CD4-positive, alpha-beta T cell (primary cell): Measurements from ENCODE around the gene FNDC3B. TPM values are rescaled to one million over a fixed set of nuclear protein-coding genes. Genes with fewer than 3 reads are reported as not detected.

Experiments
- ATAC-seq: fragments of 200-7000 bp; cut with Tn5 transposase; one replicate; pipeline ENCODE4 v1.10.0; 2022; ENCODE audit warnings: mild to moderate bottlenecking; ENCODE audit not compliant: poor library complexity
- CTCF ChIA-PET: fragments of 350-600 bp; sonication (Branson Sonifier 250); formaldehyde crosslinking; loops from one replicate; lab custom pipeline; 2021; ENCODE audit warnings: antibody characterized with exemption, inconsistent platforms; lab: Charles Lee
- POLR2A ChIA-PET: fragments of 350-600 bp; sonication (Branson Sonifier 250); formaldehyde crosslinking; loops from one replicate; lab custom pipeline; 2021; ENCODE audit warnings: antibody characterized with exemption, inconsistent platforms; lab: Charles Lee
- DNase-seq, 14 experiments: peaks; one replicate each; pipeline ENCODE4 v3.0.0-alpha.2; 2013 to 2020; ENCODE audit warnings: mixed read lengths in 2 of 14
- H3K27ac ChIP-seq, 2 donors: one replicate each; pipeline versions ENCODE4 v1.5.1 to v1.7.0; 2013; ENCODE audit warnings: low read length in 2 of 2, low read depth in 1 of 2, mild to moderate bottlenecking in 1 of 2
- H3K27me3 ChIP-seq, 2 experiments: 1 replicate in 1 of 2; 2 replicates in 1 of 2; pipeline versions ENCODE4 v1.6.1 to v1.7.0; 2013; ENCODE audit warnings: low read length in 2 of 2, control low read depth in 1 of 2, mild to moderate bottlenecking in 1 of 2, moderate library complexity in 1 of 2; ENCODE audit not compliant: insufficient read depth in 2 of 2, control insufficient read depth in 1 of 2
- H3K36me3 ChIP-seq: one replicate; pipeline ENCODE4 v1.6.1; 2013; ENCODE audit warnings: low read length, control low read depth; ENCODE audit not compliant: insufficient read depth
- H3K4me1 ChIP-seq: one replicate; pipeline ENCODE4 v1.6.1; 2013; ENCODE audit warnings: low read length, control low read depth; ENCODE audit not compliant: insufficient read depth
- H3K4me3 ChIP-seq: one replicate; pipeline ENCODE4 v1.5.1; 2013; ENCODE audit warnings: mild to moderate bottlenecking, low read length, moderate library complexity
- H3K9me3 ChIP-seq, 2 experiments: 1 replicate in 1 of 2; 2 replicates in 1 of 2; pipeline versions ENCODE4 v1.6.1 to v1.7.0; 2013; ENCODE audit warnings: low read length in 2 of 2, mild to moderate bottlenecking in 2 of 2, control low read depth in 1 of 2, moderate library complexity in 1 of 2; ENCODE audit not compliant: control insufficient read depth in 1 of 2, insufficient read depth in 1 of 2
- H3K27ac Mint-ChIP-seq: one replicate; pipeline ENCODE4 v1.8.0; 2020; ENCODE audit warnings: mixed read lengths
- H3K27me3 Mint-ChIP-seq: one replicate; pipeline ENCODE4 v1.8.0; 2021; ENCODE audit warnings: mixed read lengths
- H3K36me3 Mint-ChIP-seq: one replicate; pipeline ENCODE4 v1.8.0; 2021; ENCODE audit warnings: low read depth, mixed read lengths
- H3K4me1 Mint-ChIP-seq: one replicate; pipeline ENCODE4 v1.8.0; 2021; ENCODE audit warnings: low read depth, mixed read lengths
- H3K4me3 Mint-ChIP-seq: one replicate; pipeline ENCODE4 v1.8.0; 2020; ENCODE audit warnings: mild to moderate bottlenecking, mixed read lengths
- H3K9me3 Mint-ChIP-seq: one replicate; pipeline ENCODE4 v1.8.0; 2020; ENCODE audit warnings: mixed read lengths
- intact Hi-C, 2 experiments: fragments of 100-400 bp; cut with DNase I in 1 of 2; cut with micrococcal nuclease in 1 of 2; formaldehyde crosslinking; loops; one replicate each; pipeline versions ENCODE4 v1.15.1 to v1.9.0; 2023 to 2025; cut with DNase I, micrococcal nuclease
- total RNA-seq, 174 experiments: library from RNA in 2 of 174; stranded (reverse) in 2 of 174; gene quantifications; one replicate each; pipeline ENCODE4 v1.2.3 and lab custom pipeline; 2021 to 2026
- TF ChIP-seq, protein P1 (sequence below): fragments of 200-600 bp; IDR thresholded peaks from one replicate; pipeline ENCODE4 v1.8.0; 2022; ENCODE audit warnings: antibody characterized with exemption, mild to moderate bottlenecking

Gene FNDC3B
- total RNA-seq, 2 experiments from 2014 or later, result 26.1 to 28.7 TPM

DNA sequence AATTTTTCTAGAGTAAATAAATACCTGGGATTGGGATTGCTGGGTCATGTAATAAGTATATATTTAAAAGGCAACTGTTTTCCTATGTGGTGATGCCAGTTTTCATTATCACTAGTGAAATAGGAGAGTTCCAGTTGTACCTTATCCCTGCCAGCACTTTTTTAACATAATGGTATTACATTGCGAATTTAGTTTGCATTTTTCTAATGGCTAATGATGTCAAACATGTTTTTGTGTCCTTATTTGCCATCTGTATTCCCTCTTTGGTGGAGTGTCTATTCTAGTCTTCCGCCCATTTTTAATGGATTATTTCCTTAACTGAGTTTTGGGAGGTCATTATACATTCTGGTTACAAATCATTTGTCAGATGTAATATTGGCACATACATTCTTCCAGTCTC, 320.6 kb downstream of the FNDC3B start:
- Mint-ChIP-seq H3K27me3 (no peaks in the 10 kb centered on the region), H3K9me3 (peaks cover 2% of the 10 kb centered on the region), H3K36me3 (peaks cover 94% of the 10 kb centered on the region), H3K4me1 (no peaks in the 10 kb centered on the region), H3K27ac (no peak overlapping the region), H3K4me3 (no peak overlapping the region)
- H3K4me1 ChIP-seq, result no peaks in the 10 kb centered on the region
- H3K4me3 ChIP-seq, result no peak overlapping the region
- no peak for ATAC-seq
- ChIA-PET POLR2A (no interaction called here), CTCF (no interaction called here)
- no peak for DNase-seq
- H3K27me3 ChIP-seq, result no peaks in the 10 kb centered on the region
- intact Hi-C loops, result no loop called here
- no peaks in the 10 kb centered on the region for H3K9me3 ChIP-seq
- peaks cover 23% of the 10 kb centered on the region for H3K36me3 ChIP-seq
- H3K27ac ChIP-seq, result no peak overlapping the region
- TF ChIP-seq, protein P1, sequence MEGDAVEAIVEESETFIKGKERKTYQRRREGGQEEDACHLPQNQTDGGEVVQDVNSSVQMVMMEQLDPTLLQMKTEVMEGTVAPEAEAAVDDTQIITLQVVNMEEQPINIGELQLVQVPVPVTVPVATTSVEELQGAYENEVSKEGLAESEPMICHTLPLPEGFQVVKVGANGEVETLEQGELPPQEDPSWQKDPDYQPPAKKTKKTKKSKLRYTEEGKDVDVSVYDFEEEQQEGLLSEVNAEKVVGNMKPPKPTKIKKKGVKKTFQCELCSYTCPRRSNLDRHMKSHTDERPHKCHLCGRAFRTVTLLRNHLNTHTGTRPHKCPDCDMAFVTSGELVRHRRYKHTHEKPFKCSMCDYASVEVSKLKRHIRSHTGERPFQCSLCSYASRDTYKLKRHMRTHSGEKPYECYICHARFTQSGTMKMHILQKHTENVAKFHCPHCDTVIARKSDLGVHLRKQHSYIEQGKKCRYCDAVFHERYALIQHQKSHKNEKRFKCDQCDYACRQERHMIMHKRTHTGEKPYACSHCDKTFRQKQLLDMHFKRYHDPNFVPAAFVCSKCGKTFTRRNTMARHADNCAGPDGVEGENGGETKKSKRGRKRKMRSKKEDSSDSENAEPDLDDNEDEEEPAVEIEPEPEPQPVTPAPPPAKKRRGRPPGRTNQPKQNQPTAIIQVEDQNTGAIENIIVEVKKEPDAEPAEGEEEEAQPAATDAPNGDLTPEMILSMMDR, result no peak

DNA sequence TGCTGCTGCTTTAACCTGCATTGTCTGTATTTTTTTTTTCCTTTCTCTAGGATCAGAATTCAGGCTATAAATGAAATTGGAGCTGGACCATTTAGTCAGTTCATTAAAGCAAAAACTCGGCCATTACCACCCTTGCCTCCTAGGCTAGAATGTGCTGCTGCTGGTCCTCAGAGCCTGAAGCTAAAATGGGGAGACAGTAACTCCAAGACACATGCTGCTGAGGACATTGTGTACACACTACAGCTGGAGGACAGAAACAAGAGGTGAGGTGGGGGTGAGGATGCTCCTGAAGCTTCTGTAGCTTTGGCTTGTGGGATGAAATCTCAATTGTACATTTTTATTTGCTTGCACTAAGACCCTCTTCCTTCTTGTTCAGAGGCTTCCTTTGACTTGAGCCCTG, 323.2 kb downstream of the FNDC3B start:
- Mint-ChIP-seq H3K9me3 (peaks cover 2% of the 10 kb centered on the region), H3K27ac (no peak overlapping the region), H3K27me3 (no peaks in the 10 kb centered on the region), H3K4me1 (no peaks in the 10 kb centered on the region), H3K36me3 (peaks cover 96% of the 10 kb centered on the region), H3K4me3 (no peak overlapping the region)
- H3K27ac ChIP-seq, result no peak overlapping the region
- no peak for ATAC-seq
- no peaks in the 10 kb centered on the region for H3K27me3 ChIP-seq
- TF ChIP-seq, protein P1, result no peak
- H3K4me1 ChIP-seq, result no peaks in the 10 kb centered on the region
- POLR2A ChIA-PET, result interaction anchor here (0.7 kb wide), 1 partner anchor 17 kb away, joined by 3 read pairs; no protein-coding TSS in a partner anchor
- intact Hi-C loops, result no loop called here
- H3K36me3 ChIP-seq, result peaks cover 18% of the 10 kb centered on the region
- CTCF ChIA-PET, result no interaction called here
- no peak for DNase-seq
- no peak overlapping the region for H3K4me3 ChIP-seq
- no peaks in the 10 kb centered on the region for H3K9me3 ChIP-seq

DNA sequence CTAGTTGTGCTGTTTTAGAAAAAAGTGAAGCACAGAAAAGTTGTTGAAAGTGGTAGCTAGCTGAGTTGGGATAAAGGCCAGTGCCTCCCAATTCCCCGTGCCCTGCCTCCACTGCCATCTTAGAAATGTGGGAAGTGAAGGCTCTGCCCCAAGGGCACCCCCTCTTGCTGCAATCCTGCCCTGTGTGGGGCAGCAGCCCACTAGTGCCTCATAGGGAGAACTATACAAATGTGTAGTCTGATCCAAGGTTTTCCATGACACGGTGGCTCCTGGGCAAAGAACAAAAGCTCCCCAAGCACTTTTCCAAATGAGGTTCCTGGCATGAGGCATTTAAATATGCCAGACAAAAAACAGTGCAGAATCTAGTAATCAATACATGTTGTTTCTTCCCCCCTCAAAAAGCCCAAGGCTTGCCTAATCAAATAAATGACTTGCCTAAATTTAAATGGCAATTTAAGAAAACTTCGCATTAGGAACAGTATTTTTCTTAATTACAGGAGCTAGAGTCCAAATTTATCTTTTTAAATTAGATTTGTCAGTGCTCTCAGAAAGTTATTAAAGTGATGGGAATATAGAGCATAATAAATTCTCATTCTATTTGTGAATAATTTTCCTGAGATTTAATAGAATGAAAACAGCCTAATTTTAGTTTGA, 325.1 kb downstream of the FNDC3B start:
- CTCF ChIA-PET, result no interaction called here
- POLR2A ChIA-PET, result no interaction called here
- no peaks in the 10 kb centered on the region for H3K4me1 ChIP-seq
- no peak overlapping the region for H3K4me3 ChIP-seq
- ATAC-seq, result no peak
- TF ChIP-seq, protein P1, result no peak
- H3K36me3 Mint-ChIP-seq, result peaks cover 94% of the 10 kb centered on the region
- H3K9me3 ChIP-seq, result no peaks in the 10 kb centered on the region
- no peak overlapping the region for H3K4me3 Mint-ChIP-seq
- no peaks in the 10 kb centered on the region for H3K27me3 ChIP-seq
- no peak overlapping the region for H3K27ac ChIP-seq
- H3K27ac Mint-ChIP-seq, result no peak overlapping the region
- DNase-seq, result no peak
- no peaks in the 10 kb centered on the region for H3K27me3 Mint-ChIP-seq
- H3K4me1 Mint-ChIP-seq, result no peaks in the 10 kb centered on the region
- H3K36me3 ChIP-seq, result peaks cover 18% of the 10 kb centered on the region
- intact Hi-C loops, result no loop called here
- H3K9me3 Mint-ChIP-seq, result peaks cover 2% of the 10 kb centered on the region
